HEK293 (cell line): ENCODE measurements around the gene SLAMF1.

ENCODE experiments used
- CTCF ChIA-PET: fragments of 350-600 bp; formaldehyde crosslinking; extraction: SDS; loops from one replicate; lab custom pipeline; 2021; ENCODE audit warnings: antibody characterized with exemption; lab: Yijun Ruan, JAX
- POLR2A ChIA-PET: fragments of 300-600 bp; formaldehyde crosslinking; extraction: SDS; loops from one replicate; lab custom pipeline; 2020; ENCODE audit warnings: antibody characterized with exemption, inconsistent platforms; lab: Yijun Ruan, JAX
- H3K27ac ChIP-seq: fragments of 200-500 bp; sonication (Bioruptor generic); 2 replicates; pipeline ENCODE4 v1.5.1; 2014; ENCODE audit warnings: low read depth, low read length, control low read depth, inconsistent platforms; ENCODE audit errors: extremely low read depth
- H3K36me3 ChIP-seq, 2 experiments: fragments of 200-500 bp in 1 of 2; sonication (Bioruptor generic) in 1 of 2; 1 replicate in 1 of 2; 2 replicates in 1 of 2; pipeline ENCODE4 v1.5.1; 2014 to 2017; ENCODE audit warnings: inconsistent platforms in 2 of 2, low read length in 2 of 2; ENCODE audit not compliant: control insufficient read depth in 2 of 2, insufficient read depth in 1 of 2
- H3K4me1 ChIP-seq: fragments of 200-500 bp; sonication (Bioruptor generic); 2 replicates; pipeline ENCODE4 v1.5.1; 2014; ENCODE audit warnings: mild to moderate bottlenecking, low read length, inconsistent platforms; ENCODE audit not compliant: control insufficient read depth, insufficient read depth
- H3K4me3 ChIP-seq: 2 replicates; pipeline ENCODE4 v1.5.1; 2011; ENCODE audit warnings: low read depth, mild to moderate bottlenecking, control low read depth, low read length, moderate library complexity
- H3K9me3 ChIP-seq: fragments of 200-500 bp; sonication (Bioruptor generic); 2 replicates; pipeline ENCODE4 v1.5.1; 2014; ENCODE audit warnings: low read depth, low read length, inconsistent platforms; ENCODE audit not compliant: control insufficient read depth, insufficient read depth
- KLF1 ChIP-seq: fragments of 450-650 bp; formaldehyde crosslinking; IDR thresholded peaks from 2 replicates; pipeline ENCODE4 v1.5.1; 2016; ENCODE audit warnings: missing biosample characterization, missing genetic modification characterization
- PBX3 ChIP-seq: sonication (generic); formaldehyde crosslinking; IDR thresholded peaks from 2 replicates; pipeline ENCODE4 v1.8.1; 2022; ENCODE audit warnings: mild to moderate bottlenecking, moderate library complexity, missing genetic modification reagents
- SETDB1 ChIP-seq: IDR thresholded peaks from one replicate; pipeline ENCODE4 v1.6.1; 2017; ENCODE audit warnings: mild to moderate bottlenecking, low read length, moderate library complexity, mixed read lengths; ENCODE audit not compliant: insufficient read length
- SP2 ChIP-seq: fragments of 450-650 bp; formaldehyde crosslinking; IDR thresholded peaks from 2 replicates; pipeline ENCODE4 v1.5.1; 2016; ENCODE audit warnings: missing biosample characterization, missing genetic modification characterization
- ZEB2 ChIP-seq: fragments of 450-650 bp; formaldehyde crosslinking; IDR thresholded peaks from 2 replicates; pipeline ENCODE4 v1.5.1; 2016; ENCODE audit warnings: missing biosample characterization, missing genetic modification characterization
- ZNF660 ChIP-seq: fragments of 450-650 bp; IDR thresholded peaks from 2 replicates; pipeline ENCODE4 v1.5.1; 2018; ENCODE audit warnings: missing biosample characterization, mild to moderate bottlenecking, missing genetic modification characterization
- ZNF701 ChIP-seq: fragments of 450-650 bp; formaldehyde crosslinking; IDR thresholded peaks from 2 replicates; pipeline ENCODE4 v1.5.1; 2016; ENCODE audit warnings: missing biosample characterization, missing genetic modification characterization

SLAMF1 gene

GRCh38 chr1:160558660-160559380 lies 88.0 kb downstream of the SLAMF1 start:
- CTCF ChIA-PET = no interaction called here
- H3K4me1 ChIP-seq = no peaks in the 10 kb centered on the region
- POLR2A ChIA-PET = no interaction called here
- TF ChIP-seq KLF1 (tag by site-specific recombination) (no peak), ZEB2 (tag by site-specific recombination) (no peak), SP2 (tag by site-specific recombination) (no peak), ZNF660 (tag by site-specific recombination) (no peak), SETDB1 (no peak), ZNF701 (no peak), PBX3 (CRISPR knock-in tag) (no peak)
- H3K36me3 ChIP-seq = no peaks in the 10 kb centered on the region
- no peak overlapping the region for H3K27ac ChIP-seq
- no peak overlapping the region for H3K4me3 ChIP-seq
- H3K9me3 ChIP-seq = no peaks in the 10 kb centered on the region
